Measurements from ENCODE around the gene ITGAE. TPM values are rescaled to one million over a fixed set of nuclear protein-coding genes. Genes with fewer than 3 reads are reported as not detected.
"Not testable (repeated sequence)": the region's sequence is repeated elsewhere in the genome, so short reads cannot be mapped to it uniquely, and the experiment has no call there.

ITGAE gene
- total RNA-seq, 1 experiment from 2014 or later, result 20.9 TPM

GRCh38 chr17:3793258-3793657 is 7.7 kb downstream of the ITGAE start:
- H3K4me1 ChIP-seq (ENCODE audit: control insufficient read depth, insufficient read depth, low read length); POLR2A ChIA-PET; H3K27me3 ChIP-seq (ENCODE audit: control insufficient read depth, insufficient read depth, low read length); H3K4me3 ChIP-seq (ENCODE audit: low read depth in 2 of 2, low read length in 2 of 2); intact Hi-C loops (cut with micrococcal nuclease; ENCODE audit: unreplicated experiment); H3K27ac ChIP-seq (ENCODE audit: low read length); ATAC-seq; BruUV-seq (replicated peaks); CTCF ChIA-PET; DNase-seq (ENCODE audit: low read depth, low spot score); H3K36me3 ChIP-seq (ENCODE audit: control insufficient read depth, insufficient read depth, low read length); H3K9me3 ChIP-seq (ENCODE audit: control insufficient read depth, insufficient read depth, low read depth, low read length); in situ Hi-C loops (cut with HindIII; ENCODE audit: low pct_unique_long_range_greater_than_20kb, low sequenced_read_pairs): not testable (repeated sequence)

DNA sequence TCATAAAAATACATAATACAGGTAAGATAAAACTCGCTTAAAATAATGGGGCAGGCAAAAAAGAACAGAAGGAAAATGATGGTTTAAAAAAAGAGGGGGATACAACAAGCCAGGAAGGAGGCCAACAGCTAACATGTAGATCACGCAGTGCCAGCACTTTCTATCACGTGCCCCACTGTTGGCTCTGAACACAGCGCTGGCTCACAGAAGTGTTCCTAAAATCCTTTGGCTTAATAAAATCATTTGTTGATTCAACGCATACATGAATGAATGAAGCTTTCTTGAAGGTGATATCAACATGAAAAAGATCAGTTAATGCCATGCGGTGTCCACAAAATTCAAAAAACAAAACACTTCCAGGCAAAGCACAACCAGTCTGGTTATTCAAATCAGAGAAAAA is 8.5 kb downstream of the ITGAE start:
- Histone ChIP-seq H3K36me3 (ENCODE audit: control insufficient read depth, insufficient read depth, low read length) (no peaks in the 10 kb centered on the region), H3K4me3 (ENCODE audit: low read depth in 2 of 2, low read length in 2 of 2) (no peak overlapping the region), H3K27ac (ENCODE audit: low read length) (no peak overlapping the region), H3K27me3 (ENCODE audit: control insufficient read depth, insufficient read depth, low read length) (no peaks in the 10 kb centered on the region), H3K9me3 (ENCODE audit: control insufficient read depth, insufficient read depth, low read depth, low read length) (no peaks in the 10 kb centered on the region), H3K4me1 (ENCODE audit: control insufficient read depth, insufficient read depth, low read length) (peaks cover 5% of the 10 kb centered on the region)
- DNase-seq (ENCODE audit: low read depth, low spot score) (no peak), ATAC-seq (no peak)
- TF ChIP-seq TCF7L2 (IDR thresholded peaks at IDR 0.05; ENCODE audit: low read depth, low read length) (no peak), POLR2AphosphoS5 (IDR thresholded peaks at IDR 0.05; ENCODE audit: low read depth, low read length) (no peak), SIN3A (IDR thresholded peaks at IDR 0.05; ENCODE audit: borderline replicate concordance, insufficient read depth, low read depth, low read length) (no peak)
- TF ChIP-seq, protein P1, sequence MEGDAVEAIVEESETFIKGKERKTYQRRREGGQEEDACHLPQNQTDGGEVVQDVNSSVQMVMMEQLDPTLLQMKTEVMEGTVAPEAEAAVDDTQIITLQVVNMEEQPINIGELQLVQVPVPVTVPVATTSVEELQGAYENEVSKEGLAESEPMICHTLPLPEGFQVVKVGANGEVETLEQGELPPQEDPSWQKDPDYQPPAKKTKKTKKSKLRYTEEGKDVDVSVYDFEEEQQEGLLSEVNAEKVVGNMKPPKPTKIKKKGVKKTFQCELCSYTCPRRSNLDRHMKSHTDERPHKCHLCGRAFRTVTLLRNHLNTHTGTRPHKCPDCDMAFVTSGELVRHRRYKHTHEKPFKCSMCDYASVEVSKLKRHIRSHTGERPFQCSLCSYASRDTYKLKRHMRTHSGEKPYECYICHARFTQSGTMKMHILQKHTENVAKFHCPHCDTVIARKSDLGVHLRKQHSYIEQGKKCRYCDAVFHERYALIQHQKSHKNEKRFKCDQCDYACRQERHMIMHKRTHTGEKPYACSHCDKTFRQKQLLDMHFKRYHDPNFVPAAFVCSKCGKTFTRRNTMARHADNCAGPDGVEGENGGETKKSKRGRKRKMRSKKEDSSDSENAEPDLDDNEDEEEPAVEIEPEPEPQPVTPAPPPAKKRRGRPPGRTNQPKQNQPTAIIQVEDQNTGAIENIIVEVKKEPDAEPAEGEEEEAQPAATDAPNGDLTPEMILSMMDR (IDR thresholded peaks at IDR 0.05), result no peak
- TF ChIP-seq, protein P2, sequence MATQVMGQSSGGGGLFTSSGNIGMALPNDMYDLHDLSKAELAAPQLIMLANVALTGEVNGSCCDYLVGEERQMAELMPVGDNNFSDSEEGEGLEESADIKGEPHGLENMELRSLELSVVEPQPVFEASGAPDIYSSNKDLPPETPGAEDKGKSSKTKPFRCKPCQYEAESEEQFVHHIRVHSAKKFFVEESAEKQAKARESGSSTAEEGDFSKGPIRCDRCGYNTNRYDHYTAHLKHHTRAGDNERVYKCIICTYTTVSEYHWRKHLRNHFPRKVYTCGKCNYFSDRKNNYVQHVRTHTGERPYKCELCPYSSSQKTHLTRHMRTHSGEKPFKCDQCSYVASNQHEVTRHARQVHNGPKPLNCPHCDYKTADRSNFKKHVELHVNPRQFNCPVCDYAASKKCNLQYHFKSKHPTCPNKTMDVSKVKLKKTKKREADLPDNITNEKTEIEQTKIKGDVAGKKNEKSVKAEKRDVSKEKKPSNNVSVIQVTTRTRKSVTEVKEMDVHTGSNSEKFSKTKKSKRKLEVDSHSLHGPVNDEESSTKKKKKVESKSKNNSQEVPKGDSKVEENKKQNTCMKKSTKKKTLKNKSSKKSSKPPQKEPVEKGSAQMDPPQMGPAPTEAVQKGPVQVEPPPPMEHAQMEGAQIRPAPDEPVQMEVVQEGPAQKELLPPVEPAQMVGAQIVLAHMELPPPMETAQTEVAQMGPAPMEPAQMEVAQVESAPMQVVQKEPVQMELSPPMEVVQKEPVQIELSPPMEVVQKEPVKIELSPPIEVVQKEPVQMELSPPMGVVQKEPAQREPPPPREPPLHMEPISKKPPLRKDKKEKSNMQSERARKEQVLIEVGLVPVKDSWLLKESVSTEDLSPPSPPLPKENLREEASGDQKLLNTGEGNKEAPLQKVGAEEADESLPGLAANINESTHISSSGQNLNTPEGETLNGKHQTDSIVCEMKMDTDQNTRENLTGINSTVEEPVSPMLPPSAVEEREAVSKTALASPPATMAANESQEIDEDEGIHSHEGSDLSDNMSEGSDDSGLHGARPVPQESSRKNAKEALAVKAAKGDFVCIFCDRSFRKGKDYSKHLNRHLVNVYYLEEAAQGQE (IDR thresholded peaks at IDR 0.05; ENCODE audit: insufficient read depth in 1 of 2, low read depth in 2 of 2, low read length in 1 of 2), result no peak
- intact Hi-C loops (cut with micrococcal nuclease; ENCODE audit: unreplicated experiment), result no loop called here
- CTCF ChIA-PET, result no interaction called here
- no TSS peak for BruUV-seq (replicated peaks)
- POLR2A ChIA-PET, result no interaction called here
- in situ Hi-C loops (cut with HindIII; ENCODE audit: low pct_unique_long_range_greater_than_20kb, low sequenced_read_pairs), result no loop called here

GRCh38 chr17:3788200-3788599 is 12.8 kb downstream of the ITGAE start:
- Histone ChIP-seq H3K9me3 (ENCODE audit: control insufficient read depth, insufficient read depth, low read depth, low read length) (no peaks in the 10 kb centered on the region), H3K27ac (ENCODE audit: low read length) (no peak overlapping the region), H3K27me3 (ENCODE audit: control insufficient read depth, insufficient read depth, low read length) (no peaks in the 10 kb centered on the region), H3K36me3 (ENCODE audit: control insufficient read depth, insufficient read depth, low read length) (no peaks in the 10 kb centered on the region), H3K4me3 (ENCODE audit: low read depth in 2 of 2, low read length in 2 of 2) (no peak overlapping the region), H3K4me1 (ENCODE audit: control insufficient read depth, insufficient read depth, low read length) (no peaks in the 10 kb centered on the region)
- no peak for ATAC-seq
- POLR2A ChIA-PET, result no interaction called here
- no peak for TF ChIP-seq SIN3A (IDR thresholded peaks at IDR 0.05; ENCODE audit: borderline replicate concordance, insufficient read depth, low read depth, low read length)
- no peak for DNase-seq (ENCODE audit: low read depth, low spot score)
- BruUV-seq (replicated peaks), result no TSS peak
- in situ Hi-C loops (cut with HindIII; ENCODE audit: low pct_unique_long_range_greater_than_20kb, low sequenced_read_pairs), result no loop called here
- intact Hi-C loops (cut with micrococcal nuclease; ENCODE audit: unreplicated experiment), result no loop called here
- CTCF ChIA-PET, result no interaction called here

- H3K27ac ChIP-seq (ENCODE audit: low read length); BruUV-seq (replicated peaks); CTCF ChIA-PET; H3K4me1 ChIP-seq (ENCODE audit: control insufficient read depth, insufficient read depth, low read length); H3K27me3 ChIP-seq (ENCODE audit: control insufficient read depth, insufficient read depth, low read length); intact Hi-C loops (cut with micrococcal nuclease; ENCODE audit: unreplicated experiment); H3K4me3 ChIP-seq (ENCODE audit: low read depth in 2 of 2, low read length in 2 of 2); POLR2A ChIA-PET; in situ Hi-C loops (cut with HindIII; ENCODE audit: low pct_unique_long_range_greater_than_20kb, low sequenced_read_pairs); H3K36me3 ChIP-seq (ENCODE audit: control insufficient read depth, insufficient read depth, low read length); DNase-seq (ENCODE audit: low read depth, low spot score); H3K9me3 ChIP-seq (ENCODE audit: control insufficient read depth, insufficient read depth, low read depth, low read length); ATAC-seq: not testable (repeated sequence)
These were observed 15.7 kb downstream of the ITGAE start for GRCh38 chr17:3785323-3785722.

Data from Panc1 (cell line).